ENCODE measurements around the gene RHD.
A peak's percentile ranks its signal among the peaks of the same experiment; 100 is the strongest.
"Not testable (repeated sequence)": the region's sequence is repeated elsewhere in the genome, so short reads cannot be mapped to it uniquely, and the experiment has no call there.

RHD gene

DNA sequence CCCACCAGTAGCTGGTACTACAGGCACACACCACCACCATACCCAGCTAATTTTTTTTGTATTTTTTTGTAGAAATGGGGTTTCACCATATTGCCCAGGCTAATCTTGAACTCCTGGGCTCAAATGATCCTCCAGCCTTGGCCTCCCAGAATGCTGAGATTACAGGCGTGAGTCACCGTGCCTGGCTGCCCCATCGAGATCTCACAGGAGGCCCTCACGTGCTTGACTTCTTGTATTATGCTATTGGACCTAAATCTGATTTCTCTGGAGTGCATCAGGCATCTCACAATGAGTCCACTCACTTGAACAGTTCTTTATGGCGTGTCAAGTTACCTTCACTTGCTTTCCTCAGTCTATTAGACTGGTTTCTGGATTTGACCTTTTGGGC, 15.7 kb upstream of the RHD start (continued):
- TF ChIP-seq PATZ1 (CRISPR knock-in tag; IDR thresholded peaks at IDR 0.05; ENCODE audit: borderline replicate concordance) = no peak
- TF ChIP-seq, protein P1, sequence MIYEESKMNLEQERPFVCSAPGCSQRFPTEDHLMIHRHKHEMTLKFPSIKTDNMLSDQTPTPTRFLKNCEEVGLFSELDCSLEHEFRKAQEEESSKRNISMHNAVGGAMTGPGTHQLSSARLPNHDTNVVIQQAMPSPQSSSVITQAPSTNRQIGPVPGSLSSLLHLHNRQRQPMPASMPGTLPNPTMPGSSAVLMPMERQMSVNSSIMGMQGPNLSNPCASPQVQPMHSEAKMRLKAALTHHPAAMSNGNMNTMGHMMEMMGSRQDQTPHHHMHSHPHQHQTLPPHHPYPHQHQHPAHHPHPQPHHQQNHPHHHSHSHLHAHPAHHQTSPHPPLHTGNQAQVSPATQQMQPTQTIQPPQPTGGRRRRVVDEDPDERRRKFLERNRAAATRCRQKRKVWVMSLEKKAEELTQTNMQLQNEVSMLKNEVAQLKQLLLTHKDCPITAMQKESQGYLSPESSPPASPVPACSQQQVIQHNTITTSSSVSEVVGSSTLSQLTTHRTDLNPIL (CRISPR knock-in tag; IDR thresholded peaks at IDR 0.05; ENCODE audit: low read depth) = no peak
- TF ChIP-seq SNAI2 (CRISPR knock-in tag; IDR thresholded peaks at IDR 0.05) = no peak
- TF ChIP-seq TOX (CRISPR knock-in tag; IDR thresholded peaks at IDR 0.05; ENCODE audit: borderline replicate concordance) = no peak
- no peak for TF ChIP-seq CSRNP3 (CRISPR knock-in tag; IDR thresholded peaks at IDR 0.05)
- no peak for TF ChIP-seq ZNF70 (CRISPR knock-in tag; IDR thresholded peaks at IDR 0.05)
- no peak for TF ChIP-seq ESRRG (CRISPR knock-in tag; IDR thresholded peaks at IDR 0.05)
- TF ChIP-seq RARB (CRISPR knock-in tag; IDR thresholded peaks at IDR 0.05) = no peak
- TF ChIP-seq OSR1 (CRISPR knock-in tag; IDR thresholded peaks at IDR 0.05) = no peak
- TF ChIP-seq ZNF8 (CRISPR knock-in tag; IDR thresholded peaks at IDR 0.05) = no peak
- no peak for TF ChIP-seq ARNTL (CRISPR knock-in tag; IDR thresholded peaks at IDR 0.05; ENCODE audit: borderline replicate concordance, low read depth)
- TF ChIP-seq ZNF565 (CRISPR knock-in tag; conservative IDR thresholded peaks at IDR 0.05; ENCODE audit: low read depth) = no peak

DNA sequence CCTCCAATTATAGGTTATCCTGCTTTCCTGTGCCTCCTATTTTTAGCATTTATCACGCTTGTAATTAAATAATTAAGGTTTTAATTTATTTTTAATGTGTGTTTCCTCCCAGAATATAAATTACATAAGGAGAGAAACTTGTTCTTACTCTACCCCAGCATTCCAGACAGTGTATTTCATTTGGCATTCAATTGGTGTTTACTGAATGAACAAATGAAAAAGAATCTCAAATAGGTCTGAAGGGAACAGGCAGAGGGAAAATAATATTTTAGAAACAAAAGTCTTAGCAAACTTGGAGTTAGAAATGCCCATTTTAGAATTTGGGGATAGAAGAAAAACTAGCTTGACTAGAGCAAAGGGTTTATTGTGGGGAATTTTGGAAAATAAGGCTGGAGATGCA, 15.1 kb upstream of the RHD start:
- TF ChIP-seq, protein P1 (CRISPR knock-in tag; IDR thresholded peaks at IDR 0.05; ENCODE audit: low read depth) = no peak
- no peak for TF ChIP-seq ARNTL (CRISPR knock-in tag; IDR thresholded peaks at IDR 0.05; ENCODE audit: borderline replicate concordance, low read depth)
- TF ChIP-seq TCF4 (CRISPR knock-in tag; IDR thresholded peaks at IDR 0.05; ENCODE audit: borderline replicate concordance) = no peak
- TF ChIP-seq BACH2 (CRISPR knock-in tag; IDR thresholded peaks at IDR 0.05; ENCODE audit: borderline replicate concordance) = no peak
- no peak for TF ChIP-seq ZNF565 (CRISPR knock-in tag; conservative IDR thresholded peaks at IDR 0.05; ENCODE audit: low read depth)
- TF ChIP-seq TOX (CRISPR knock-in tag; IDR thresholded peaks at IDR 0.05; ENCODE audit: borderline replicate concordance) = no peak
- no peak for TF ChIP-seq ZC3H10 (CRISPR knock-in tag; IDR thresholded peaks at IDR 0.05)
- no peak for TF ChIP-seq ZNF8 (CRISPR knock-in tag; IDR thresholded peaks at IDR 0.05)
- TF ChIP-seq OSR1 (CRISPR knock-in tag; IDR thresholded peaks at IDR 0.05) = no peak
- TF ChIP-seq PATZ1 (CRISPR knock-in tag; IDR thresholded peaks at IDR 0.05; ENCODE audit: borderline replicate concordance) = no peak
- TF ChIP-seq RARB (CRISPR knock-in tag; IDR thresholded peaks at IDR 0.05) = no peak
- no peak for ATAC-seq

DNA sequence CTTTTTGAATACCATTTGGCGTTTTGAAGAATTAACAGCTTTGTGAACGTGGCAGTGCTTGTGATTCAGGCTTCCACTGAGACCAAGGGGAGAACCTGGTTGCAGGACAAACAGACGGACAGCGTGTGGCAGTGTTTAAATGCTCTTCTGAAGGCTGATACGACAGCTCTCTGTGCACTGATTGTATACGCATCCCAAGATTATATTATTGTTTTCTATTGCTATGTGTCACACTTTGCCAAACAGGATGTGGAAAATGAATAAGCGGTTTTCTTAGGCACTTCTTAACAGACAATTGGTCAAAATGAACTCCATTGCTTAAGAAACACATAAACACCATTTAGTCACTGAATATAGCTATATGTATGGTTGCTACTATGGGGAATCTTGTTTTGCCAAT, 12.5 kb upstream of the RHD start:
- ATAC-seq = peak; percentile 95

DNA sequence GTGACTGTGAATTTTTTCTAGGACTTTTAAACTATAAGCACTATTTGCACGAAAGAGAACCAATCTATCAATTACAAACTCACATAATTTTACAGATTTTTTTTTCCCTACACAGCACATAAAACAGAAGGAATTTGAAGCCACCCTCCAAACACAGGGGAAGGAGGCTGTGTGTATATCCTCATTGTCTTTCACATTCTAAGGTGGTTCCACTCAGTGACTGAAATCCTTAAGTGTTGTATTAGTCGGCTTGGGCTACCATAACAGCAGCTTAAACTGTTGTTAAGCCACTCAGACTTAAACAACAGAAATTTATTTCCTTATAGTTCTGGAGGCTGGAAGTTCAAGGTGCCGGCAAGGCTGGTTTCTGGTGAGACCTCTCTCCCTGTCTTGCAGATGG, 12.0 kb upstream of the RHD start:
- peak; percentile 53 for ATAC-seq

DNA sequence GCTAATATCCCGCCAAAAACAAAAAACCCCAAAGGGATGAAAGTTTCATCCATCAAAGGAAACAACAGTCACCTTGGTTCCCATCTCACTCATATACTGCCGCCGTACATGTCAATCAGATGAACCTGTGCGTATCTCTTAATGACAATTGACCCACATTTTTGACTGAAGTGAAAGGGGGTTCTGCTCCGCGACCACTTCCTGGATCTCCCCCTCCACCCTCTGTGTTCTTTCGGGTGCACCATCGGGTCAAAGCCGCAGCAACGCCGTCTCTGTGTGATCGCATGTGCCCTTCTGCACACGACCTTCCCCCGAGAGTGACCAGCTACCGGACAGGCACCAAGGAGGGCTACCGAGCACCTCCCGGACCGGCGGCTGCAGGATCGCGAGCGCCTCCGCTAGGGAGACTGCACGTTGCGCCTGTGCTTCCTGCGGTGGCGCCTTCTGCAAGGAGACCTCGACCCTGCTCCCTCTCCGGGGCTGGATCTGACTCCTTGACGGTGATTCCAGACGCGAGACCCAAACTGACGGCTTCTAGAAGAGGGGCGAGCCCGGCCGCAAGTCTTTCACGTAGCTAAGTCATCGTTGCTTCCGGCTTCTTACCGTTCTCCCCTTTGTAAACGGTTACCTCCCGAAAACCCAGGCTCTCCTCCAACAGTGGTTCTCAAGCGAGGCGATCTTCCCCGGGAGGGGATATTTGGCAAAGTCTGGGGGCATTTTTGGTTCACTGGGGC, 5.6 kb upstream of the RHD start:
- ATAC-seq = peak; percentile 87

- ATAC-seq = peak; percentile 91
Observed at GRCh38 chr1:25267288-25268142, 4.8 kb upstream of the RHD start.

GRCh38 chr1:25268143-25268760, 4.1 kb upstream of the RHD start:
- ATAC-seq = not testable (repeated sequence)

DNA sequence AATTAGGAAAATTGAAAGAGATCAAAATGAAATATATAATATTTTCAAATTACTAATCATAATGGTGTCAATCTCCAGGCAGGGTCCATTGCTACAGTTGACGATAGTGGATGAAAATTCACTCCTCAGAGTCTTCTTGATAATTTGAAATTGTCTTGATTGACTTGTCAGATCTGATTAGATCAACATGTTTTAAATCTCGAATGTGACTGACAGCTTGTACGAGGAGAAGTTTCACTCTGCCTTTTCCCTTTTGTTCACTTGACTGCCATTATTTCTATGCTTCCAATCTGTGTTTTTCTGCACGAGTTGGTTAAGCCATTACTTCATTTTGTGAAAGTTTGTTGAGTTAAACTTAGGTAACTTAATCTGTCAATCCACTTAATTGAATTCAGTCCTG, 3.3 kb downstream of the RHD start:
- ATAC-seq = not testable (repeated sequence)

GRCh38 chr1:25277295-25277694, 5.0 kb downstream of the RHD start:
- ATAC-seq = not testable (repeated sequence)

DNA sequence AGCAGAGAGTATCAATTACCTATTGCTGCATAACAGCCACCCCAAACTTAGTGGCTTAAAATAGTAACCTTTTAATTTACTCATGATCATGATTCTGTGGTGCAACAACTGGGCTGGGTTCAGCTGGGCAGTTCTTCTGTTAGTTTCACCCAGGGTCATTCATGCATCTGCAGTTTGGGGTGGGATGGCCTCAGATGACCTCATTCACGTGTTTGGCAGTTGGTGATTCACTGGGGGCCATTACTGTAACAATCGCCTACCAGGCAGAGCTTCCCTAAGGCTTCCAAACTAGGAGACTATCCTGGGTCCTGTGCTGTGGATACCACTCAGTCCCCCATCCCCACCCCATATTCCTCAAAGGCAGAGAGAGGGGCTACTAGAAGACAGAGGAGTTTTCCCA, 6.0 kb downstream of the RHD start:
- not testable (repeated sequence) for ATAC-seq
